K562 (cell line): ENCODE results near the gene TPD52L1.

Experiments used
- HDAC1 ChIP-seq, 2 experiments: fragments of 450-650 bp; IDR thresholded peaks; 2 replicates each; pipeline ENCODE4 v1.6.1; 2016 to 2017; ENCODE audit warnings: inconsistent platforms in 1 of 2, mild to moderate bottlenecking in 1 of 2, moderate library complexity in 1 of 2
- KDM4B ChIP-seq, 2 experiments: fragments of 450-650 bp in 1 of 2; sonication (generic) in 1 of 2; IDR thresholded peaks; 2 replicates each; pipeline ENCODE4 v1.6.1; 2016 to 2017; ENCODE audit warnings: borderline replicate concordance in 2 of 2, antibody characterized with exemption in 1 of 2, low read depth in 1 of 2, mild to moderate bottlenecking in 1 of 2
- MNT ChIP-seq, 2 experiments: fragments of 450-650 bp; conservative IDR thresholded peaks; 2 replicates each; pipeline ENCODE4 v1.6.1; 2017; ENCODE audit warnings: mild to moderate bottlenecking in 2 of 2, moderate library complexity in 2 of 2
- MYNN ChIP-seq, 2 experiments: sonication (generic); formaldehyde crosslinking in 1 of 2; IDR thresholded peaks; 2 replicates each; pipeline versions ENCODE4 v1.5.0 to v1.6.1; 2016 to 2020; ENCODE audit warnings: antibody characterized with exemption in 1 of 2, missing genetic modification reagents in 1 of 2
- POLR2A ChIP-seq: fragments of 450-650 bp; conservative IDR thresholded peaks from 2 replicates; pipeline ENCODE4 v1.6.1; 2016
- SREBF2 ChIP-seq: sonication (generic); formaldehyde crosslinking; IDR thresholded peaks from 2 replicates; pipeline ENCODE4 v1.4.0; 2020; ENCODE audit warnings: mild to moderate bottlenecking, missing genetic modification reagents
- USF1 ChIP-seq: sonication (generic); formaldehyde crosslinking; IDR thresholded peaks from 2 replicates; pipeline ENCODE4 v1.9.0; 2022; ENCODE audit warnings: mild to moderate bottlenecking, missing genetic modification reagents
- TF ChIP-seq, protein P1 (sequence below), 3 experiments: IDR thresholded peaks in 2 of 3; conservative IDR thresholded peaks in 1 of 3; 2 replicates each; pipeline ENCODE4 v1.5.1; 2011 to 2012; ENCODE audit warnings: low read length in 3 of 3, mild to moderate bottlenecking in 3 of 3, control low read depth in 2 of 3, improper control_type of control experiment in 1 of 3, inconsistent platforms in 1 of 3, low read depth in 1 of 3, mixed read lengths in 1 of 3, moderate library complexity in 1 of 3; ENCODE audit not compliant: insufficient read depth in 2 of 3
- TF ChIP-seq, protein P2 (sequence below): sonication (generic); formaldehyde crosslinking; IDR thresholded peaks from 2 replicates; pipeline ENCODE4 v1.8.1; 2022; ENCODE audit warnings: missing genetic modification reagents

DNA sequence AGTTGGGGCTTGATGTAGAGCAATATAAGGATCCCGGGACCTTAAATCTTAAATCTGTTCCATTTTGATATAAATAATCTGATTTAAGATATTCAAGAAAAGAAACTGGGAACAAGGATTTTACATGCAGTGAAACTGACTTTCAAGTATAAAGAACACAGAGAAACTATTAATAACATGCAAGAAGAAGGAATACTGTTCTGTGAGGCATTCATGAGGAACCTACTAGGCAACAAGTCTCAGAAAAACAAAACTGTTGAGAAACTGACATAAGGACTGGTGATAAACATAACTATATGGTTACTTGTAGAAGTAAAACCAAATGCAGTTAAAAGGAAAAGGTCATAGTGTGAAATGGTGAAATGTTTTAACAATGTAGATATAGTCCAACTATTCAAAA, 132.4 kb downstream of the TPD52L1 start:
- TF ChIP-seq, protein P1, sequence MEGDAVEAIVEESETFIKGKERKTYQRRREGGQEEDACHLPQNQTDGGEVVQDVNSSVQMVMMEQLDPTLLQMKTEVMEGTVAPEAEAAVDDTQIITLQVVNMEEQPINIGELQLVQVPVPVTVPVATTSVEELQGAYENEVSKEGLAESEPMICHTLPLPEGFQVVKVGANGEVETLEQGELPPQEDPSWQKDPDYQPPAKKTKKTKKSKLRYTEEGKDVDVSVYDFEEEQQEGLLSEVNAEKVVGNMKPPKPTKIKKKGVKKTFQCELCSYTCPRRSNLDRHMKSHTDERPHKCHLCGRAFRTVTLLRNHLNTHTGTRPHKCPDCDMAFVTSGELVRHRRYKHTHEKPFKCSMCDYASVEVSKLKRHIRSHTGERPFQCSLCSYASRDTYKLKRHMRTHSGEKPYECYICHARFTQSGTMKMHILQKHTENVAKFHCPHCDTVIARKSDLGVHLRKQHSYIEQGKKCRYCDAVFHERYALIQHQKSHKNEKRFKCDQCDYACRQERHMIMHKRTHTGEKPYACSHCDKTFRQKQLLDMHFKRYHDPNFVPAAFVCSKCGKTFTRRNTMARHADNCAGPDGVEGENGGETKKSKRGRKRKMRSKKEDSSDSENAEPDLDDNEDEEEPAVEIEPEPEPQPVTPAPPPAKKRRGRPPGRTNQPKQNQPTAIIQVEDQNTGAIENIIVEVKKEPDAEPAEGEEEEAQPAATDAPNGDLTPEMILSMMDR (IDR thresholded peaks at IDR 0.05 in 2 of 3, conservative IDR thresholded peaks at IDR 0.05 in 1 of 3; ENCODE audit: insufficient read depth in 2 of 3, low read depth in 1 of 3, low read length in 3 of 3) = no peak
- TF ChIP-seq SREBF2 (no peak), POLR2A (no peak), MYNN (IDR thresholded peaks at IDR 0.05) (no peak), MYNN (CRISPR knock-in tag; IDR thresholded peaks at IDR 0.05) (no peak), KDM4B (IDR thresholded peaks at IDR 0.05; ENCODE audit: borderline replicate concordance in 2 of 2, low read depth in 1 of 2) (no peak), MNT (conservative IDR thresholded peaks at IDR 0.05) (no peak), USF1 (CRISPR knock-in tag) (no peak), HDAC1 (IDR thresholded peaks at IDR 0.05) (no peak)
- TF ChIP-seq, protein P2, sequence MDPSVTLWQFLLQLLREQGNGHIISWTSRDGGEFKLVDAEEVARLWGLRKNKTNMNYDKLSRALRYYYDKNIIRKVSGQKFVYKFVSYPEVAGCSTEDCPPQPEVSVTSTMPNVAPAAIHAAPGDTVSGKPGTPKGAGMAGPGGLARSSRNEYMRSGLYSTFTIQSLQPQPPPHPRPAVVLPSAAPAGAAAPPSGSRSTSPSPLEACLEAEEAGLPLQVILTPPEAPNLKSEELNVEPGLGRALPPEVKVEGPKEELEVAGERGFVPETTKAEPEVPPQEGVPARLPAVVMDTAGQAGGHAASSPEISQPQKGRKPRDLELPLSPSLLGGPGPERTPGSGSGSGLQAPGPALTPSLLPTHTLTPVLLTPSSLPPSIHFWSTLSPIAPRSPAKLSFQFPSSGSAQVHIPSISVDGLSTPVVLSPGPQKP = no peak
